GM23248 (cell line): ENCODE results near the gene TMCC1.

Experiments
- EZH2 ChIP-seq: fragments of 200-600 bp; sonication (generic); IDR thresholded peaks from 2 replicates; pipeline ENCODE4 v1.6.1; 2018; ENCODE audit warnings: antibody characterized with exemption, mild to moderate bottlenecking; ENCODE audit not compliant: insufficient read depth, poor library complexity, severe bottlenecking
- EZH2phosphoT487 ChIP-seq: fragments of 200-600 bp; sonication (generic); IDR thresholded peaks from 2 replicates; pipeline ENCODE4 v1.6.1; 2018; ENCODE audit warnings: antibody characterized with exemption, moderate library complexity, mild to moderate bottlenecking, low read depth; ENCODE audit not compliant: insufficient read depth

DNA sequence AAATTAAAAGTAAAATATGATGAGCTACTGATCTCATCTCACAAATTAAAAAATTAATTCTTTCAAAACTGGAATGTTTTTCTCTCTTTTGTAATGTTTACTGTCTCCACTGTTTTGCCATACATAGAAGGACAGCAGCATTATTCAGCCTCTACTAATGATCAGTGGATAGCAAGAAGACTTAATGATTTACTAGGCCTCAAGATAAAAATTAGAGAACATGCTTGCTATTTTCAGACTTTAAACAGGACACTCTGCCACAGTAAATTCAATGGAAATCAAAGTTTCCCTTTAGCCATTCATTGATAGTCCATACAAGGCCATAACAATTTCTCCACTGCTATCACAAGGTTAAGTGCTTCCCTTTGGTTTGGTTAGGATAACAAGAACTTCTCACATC, 129.4 kb downstream of the TMCC1 start:
- TF ChIP-seq EZH2phosphoT487: no peak
- no peak for TF ChIP-seq EZH2
